PC-3 (cell line): ENCODE results near the gene XPNPEP3. TPM values are rescaled to one million over a fixed set of nuclear protein-coding genes. Genes with fewer than 3 reads are reported as not detected.

ENCODE experiments used
- ATAC-seq: fragments of 200-7000 bp; cut with Tn5 transposase; 2 replicates; pipeline ENCODE4 v1.9.1; 2020; ENCODE audit warnings: mild to moderate bottlenecking, moderate library complexity
- BruUV-seq: library from RNA; stranded (reverse); fragments of 400-500 nt; replicated peaks from 2 replicates; lab custom pipeline; 2021; lab: Mats Ljungman, UMichigan
- CTCF ChIA-PET: fragments of 300-600 bp; sonication (Branson Sonifier 250); formaldehyde crosslinking; loops from one replicate; lab custom pipeline; 2022; ENCODE audit warnings: antibody characterized with exemption; lab: Charles Lee
- POLR2A ChIA-PET: fragments of 300-600 bp; sonication (Branson Sonifier 250); formaldehyde crosslinking; loops from one replicate; lab custom pipeline; 2022; ENCODE audit warnings: antibody characterized with exemption; ENCODE audit not compliant: unreplicated experiment; lab: Charles Lee
- DNase-seq: peaks from one replicate; pipeline ENCODE4 v3.0.0-alpha.2; 2015
- H2AFZ ChIP-seq: fragments of 300-600 bp; sonication (generic); 2 replicates; pipeline ENCODE4 v1.6.0; 2016; ENCODE audit warnings: antibody characterized with exemption, low read length
- H3F3A ChIP-seq: fragments of 300-600 bp; sonication (generic); one replicate; pipeline ENCODE4 v1.6.0; 2017; ENCODE audit warnings: antibody characterized with exemption, low read length, control low read depth, mild to moderate bottlenecking; ENCODE audit not compliant: unreplicated experiment
- H3K27ac ChIP-seq: fragments of 300-600 bp; sonication (generic); 2 replicates; pipeline ENCODE4 v1.5.1; 2016; ENCODE audit warnings: mild to moderate bottlenecking, low read length
- H3K27me3 ChIP-seq: fragments of 300-600 bp; sonication (generic); 2 replicates; pipeline ENCODE4 v1.6.1; 2016; ENCODE audit warnings: low read length, mixed read lengths
- H3K36me3 ChIP-seq: fragments of 300-600 bp; sonication (generic); 2 replicates; pipeline ENCODE4 v1.6.1; 2016; ENCODE audit warnings: low read depth, mixed run types, low read length, mixed read lengths
- H3K4me1 ChIP-seq: fragments of 300-600 bp; sonication (generic); 2 replicates; pipeline ENCODE4 v1.5.1; 2016; ENCODE audit warnings: low read length; ENCODE audit not compliant: insufficient read depth
- H3K4me2 ChIP-seq: fragments of 300-600 bp; sonication (generic); 2 replicates; pipeline ENCODE4 v1.6.0; 2016; ENCODE audit warnings: low read length
- H3K4me3 ChIP-seq: fragments of 300-600 bp; sonication (generic); 2 replicates; pipeline ENCODE4 v1.5.1; 2016; ENCODE audit warnings: mild to moderate bottlenecking, low read length, mixed read lengths
- H3K79me2 ChIP-seq: fragments of 300-600 bp; sonication (generic); 2 replicates; pipeline ENCODE4 v1.6.1; 2017; ENCODE audit warnings: low read length, mixed read lengths
- H3K9ac ChIP-seq: fragments of 300-600 bp; sonication (generic); 2 replicates; pipeline ENCODE4 v1.6.0; 2016; ENCODE audit warnings: mild to moderate bottlenecking, low read length
- H3K9me2 ChIP-seq: fragments of 300-600 bp; sonication (generic); replicated peaks from 2 replicates; pipeline ENCODE4 v1.6.1; 2016; ENCODE audit warnings: mixed run types, low read length, mixed read lengths
- H3K9me3 ChIP-seq: fragments of 300-600 bp; sonication (generic); 2 replicates; pipeline ENCODE4 v1.6.1; 2016; ENCODE audit warnings: low read length, mixed read lengths
- H4K20me1 ChIP-seq: fragments of 300-600 bp; sonication (generic); 2 replicates; pipeline ENCODE4 v1.6.1; 2016; ENCODE audit warnings: low read length, mixed read lengths
- EZH2 ChIP-seq: fragments of 300-600 bp; sonication (generic); IDR thresholded peaks from one replicate; pipeline ENCODE4 v1.6.1; 2017; ENCODE audit warnings: antibody characterized with exemption, mild to moderate bottlenecking, low read length; ENCODE audit not compliant: unreplicated experiment
- EZH2phosphoT487 ChIP-seq: fragments of 300-600 bp; sonication (generic); IDR thresholded peaks from 2 replicates; pipeline ENCODE4 v1.6.1; 2018; ENCODE audit warnings: mild to moderate bottlenecking, antibody characterized with exemption, low read length, borderline replicate concordance
- intact Hi-C: fragments of 100-400 bp; cut with micrococcal nuclease; formaldehyde crosslinking; loops from 2 replicates; pipeline ENCODE4 v1.9.0; 2023
- microRNA-seq: library from miRNA; unstranded; fragments of <30 nt; microRNA quantifications from one replicate; pipeline ENCODE4 v1.1.0, GENCODE V29; 2020; ENCODE audit not compliant: unreplicated experiment
- total RNA-seq: library from RNA; depleted of rRNA; stranded (reverse); fragments of >200 nt; gene quantifications from 2 replicates; pipeline ENCODE4 v1.2.3, GENCODE V29; 2014; rRNA removed
- TF ChIP-seq, protein P1 (sequence below): fragments of 300-600 bp; sonication (generic); conservative IDR thresholded peaks from 2 replicates; pipeline ENCODE4 v1.5.1; 2017; ENCODE audit warnings: antibody characterized with exemption, low read depth, mild to moderate bottlenecking, low read length

XPNPEP3 gene
- total RNA-seq, 1 experiment from 2014 or later, result 7.9 TPM

DNA sequence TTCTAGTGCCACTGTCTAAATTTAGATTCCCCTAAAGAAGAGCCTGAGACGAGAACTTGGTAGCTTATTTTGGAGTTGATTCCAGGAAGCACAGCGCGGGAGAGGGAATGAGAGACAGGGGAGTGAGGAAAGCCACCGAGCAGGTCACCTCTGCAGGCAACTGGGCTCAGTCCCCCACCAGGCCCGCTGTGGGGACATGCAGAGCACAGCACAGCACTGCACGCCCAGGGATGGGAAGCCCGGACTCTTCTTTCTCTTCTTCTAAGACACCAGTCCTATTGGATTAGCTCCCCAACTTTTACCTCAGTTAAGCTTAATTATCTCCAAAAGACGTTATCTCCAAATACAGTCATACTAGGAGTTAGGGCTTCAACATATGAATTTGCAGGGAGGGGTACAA, 122.9 kb downstream of the XPNPEP3 start:
- H3K4me1 ChIP-seq, result no peaks in the 10 kb centered on the region
- no peaks in the 10 kb centered on the region for H3F3A ChIP-seq
- CTCF ChIA-PET, result no interaction called here
- intact Hi-C loops, result no loop called here
- H3K36me3 ChIP-seq, result no peaks in the 10 kb centered on the region
- no peaks in the 10 kb centered on the region for H3K79me2 ChIP-seq
- H4K20me1 ChIP-seq, result no peaks in the 10 kb centered on the region
- BruUV-seq, result no TSS peak
- no peak overlapping the region for H3K9ac ChIP-seq
- H3K4me2 ChIP-seq, result no peak overlapping the region
- no peak overlapping the region for H2AFZ ChIP-seq
- H3K9me3 ChIP-seq, result no peaks in the 10 kb centered on the region
- no peak for ATAC-seq
- no peak overlapping the region for H3K27ac ChIP-seq
- H3K9me2 ChIP-seq, result no peaks in the 10 kb centered on the region
- H3K4me3 ChIP-seq, result no peak overlapping the region
- TF ChIP-seq, protein P1, sequence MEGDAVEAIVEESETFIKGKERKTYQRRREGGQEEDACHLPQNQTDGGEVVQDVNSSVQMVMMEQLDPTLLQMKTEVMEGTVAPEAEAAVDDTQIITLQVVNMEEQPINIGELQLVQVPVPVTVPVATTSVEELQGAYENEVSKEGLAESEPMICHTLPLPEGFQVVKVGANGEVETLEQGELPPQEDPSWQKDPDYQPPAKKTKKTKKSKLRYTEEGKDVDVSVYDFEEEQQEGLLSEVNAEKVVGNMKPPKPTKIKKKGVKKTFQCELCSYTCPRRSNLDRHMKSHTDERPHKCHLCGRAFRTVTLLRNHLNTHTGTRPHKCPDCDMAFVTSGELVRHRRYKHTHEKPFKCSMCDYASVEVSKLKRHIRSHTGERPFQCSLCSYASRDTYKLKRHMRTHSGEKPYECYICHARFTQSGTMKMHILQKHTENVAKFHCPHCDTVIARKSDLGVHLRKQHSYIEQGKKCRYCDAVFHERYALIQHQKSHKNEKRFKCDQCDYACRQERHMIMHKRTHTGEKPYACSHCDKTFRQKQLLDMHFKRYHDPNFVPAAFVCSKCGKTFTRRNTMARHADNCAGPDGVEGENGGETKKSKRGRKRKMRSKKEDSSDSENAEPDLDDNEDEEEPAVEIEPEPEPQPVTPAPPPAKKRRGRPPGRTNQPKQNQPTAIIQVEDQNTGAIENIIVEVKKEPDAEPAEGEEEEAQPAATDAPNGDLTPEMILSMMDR, result no peak
- TF ChIP-seq EZH2, result no peak
- TF ChIP-seq EZH2phosphoT487, result no peak
- no peak for DNase-seq
- POLR2A ChIA-PET, result no interaction called here
- H3K27me3 ChIP-seq, result no peaks in the 10 kb centered on the region

Small RNA genes lying within 50 kb of the gene (microRNA-seq; reads per million reads assigned to microRNA genes)
- gene MIR4766, result not detected

Other genes with a start within 250 kb of the XPNPEP3 start
- gene MRTFA, start 220.4 kb upstream of the XPNPEP3 start, total RNA-seq, result 28.0 and 32.6 TPM in 2 replicates
- gene MCHR1, start 177.7 kb upstream of the XPNPEP3 start, total RNA-seq, result not detected in 2 replicates
- gene SLC25A17, start 37.8 kb upstream of the XPNPEP3 start, total RNA-seq, result 18.3 and 24.7 TPM in 2 replicates
- gene ST13, start 509 bp upstream of the XPNPEP3 start, total RNA-seq, result 136 and 143 TPM in 2 replicates
- not detected in 2 replicates for gene DNAJB7, start 5.0 kb downstream of the XPNPEP3 start, total RNA-seq
- gene RBX1, start 94.2 kb downstream of the XPNPEP3 start, total RNA-seq, result 55.0 TPM in 2 replicates
- gene EP300, start 235.4 kb downstream of the XPNPEP3 start, total RNA-seq, result 17.8 and 20.7 TPM in 2 replicates